Fibroblast of skin of right biceps (primary cell): ENCODE data around the gene SLC17A1.
"Not testable (repeated sequence)": the region's sequence is repeated elsewhere in the genome, so short reads cannot be mapped to it uniquely, and the experiment has no call there.

Experiments used
- DNase-seq: peaks from one replicate; pipeline ENCODE4 v3.0.0-alpha.2; 2013

SLC17A1 gene

GRCh38 chr6:25754535-25754934, 77.3 kb downstream of the SLC17A1 start, which contains the start of gene SLC17A4:
SLC17A4 (plus strand) TSS chr6:25754742; CDS start chr6:25761963, 7,221 bp downstream.
- no peak for DNase-seq

DNA sequence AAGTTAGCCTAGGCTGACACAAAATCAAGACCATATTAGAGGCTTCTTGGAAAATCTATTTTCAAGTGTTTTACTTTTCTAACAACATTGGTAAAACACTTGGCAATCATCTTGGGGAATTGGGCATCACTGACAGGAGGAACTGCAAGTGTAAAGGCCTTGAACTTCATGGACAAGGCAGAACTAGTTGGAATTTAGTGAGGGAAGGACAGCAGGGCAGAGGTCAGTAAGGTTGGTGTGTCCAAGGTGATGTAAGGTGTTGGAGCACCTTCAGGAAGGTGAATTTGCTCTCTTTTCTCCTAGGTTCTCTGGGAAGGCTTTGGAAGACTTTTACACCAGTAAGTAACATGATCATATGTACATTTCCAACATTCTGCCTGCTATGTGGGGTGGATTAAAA, 78.8 kb downstream of the SLC17A1 start:
- no peak for DNase-seq

DNA sequence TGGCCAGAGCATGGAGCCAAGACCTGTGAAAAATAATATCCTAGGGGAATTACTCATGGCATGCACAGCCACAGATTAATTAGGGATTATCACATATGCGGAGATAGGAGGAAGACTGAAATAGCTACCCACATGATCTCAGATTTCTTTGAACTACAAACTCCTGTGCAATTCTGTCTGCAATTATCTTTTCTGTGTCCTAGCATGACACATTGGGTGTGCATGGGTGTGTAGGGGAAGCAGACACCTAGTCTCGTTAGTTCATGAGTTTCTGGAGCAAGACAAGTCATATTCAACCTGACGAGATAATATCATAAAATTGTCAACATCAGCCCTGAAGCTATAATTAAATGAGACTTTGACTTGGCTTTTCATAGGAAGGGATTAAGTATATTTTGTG, 80.9 kb downstream of the SLC17A1 start:
- no peak for DNase-seq

DNA sequence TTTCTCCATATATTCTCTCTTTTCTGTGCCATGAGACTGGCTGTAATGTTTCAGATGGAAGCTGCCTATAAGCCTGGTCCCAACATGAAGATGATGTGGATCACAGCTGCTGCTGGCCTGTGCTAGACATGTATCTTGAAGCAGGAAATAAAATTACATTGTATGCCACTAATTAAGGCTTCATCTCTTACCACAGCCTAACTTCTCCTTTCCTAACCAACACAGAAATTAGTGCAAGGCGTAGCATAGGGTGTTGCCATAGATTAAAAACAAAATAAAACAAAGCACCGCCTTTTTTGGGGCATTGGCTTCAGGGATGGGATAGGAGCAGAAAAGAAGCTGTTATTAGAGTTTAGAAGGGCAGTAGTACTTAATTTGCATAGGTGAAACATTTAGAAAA, 82.0 kb downstream of the SLC17A1 start:
- no peak for DNase-seq

DNA sequence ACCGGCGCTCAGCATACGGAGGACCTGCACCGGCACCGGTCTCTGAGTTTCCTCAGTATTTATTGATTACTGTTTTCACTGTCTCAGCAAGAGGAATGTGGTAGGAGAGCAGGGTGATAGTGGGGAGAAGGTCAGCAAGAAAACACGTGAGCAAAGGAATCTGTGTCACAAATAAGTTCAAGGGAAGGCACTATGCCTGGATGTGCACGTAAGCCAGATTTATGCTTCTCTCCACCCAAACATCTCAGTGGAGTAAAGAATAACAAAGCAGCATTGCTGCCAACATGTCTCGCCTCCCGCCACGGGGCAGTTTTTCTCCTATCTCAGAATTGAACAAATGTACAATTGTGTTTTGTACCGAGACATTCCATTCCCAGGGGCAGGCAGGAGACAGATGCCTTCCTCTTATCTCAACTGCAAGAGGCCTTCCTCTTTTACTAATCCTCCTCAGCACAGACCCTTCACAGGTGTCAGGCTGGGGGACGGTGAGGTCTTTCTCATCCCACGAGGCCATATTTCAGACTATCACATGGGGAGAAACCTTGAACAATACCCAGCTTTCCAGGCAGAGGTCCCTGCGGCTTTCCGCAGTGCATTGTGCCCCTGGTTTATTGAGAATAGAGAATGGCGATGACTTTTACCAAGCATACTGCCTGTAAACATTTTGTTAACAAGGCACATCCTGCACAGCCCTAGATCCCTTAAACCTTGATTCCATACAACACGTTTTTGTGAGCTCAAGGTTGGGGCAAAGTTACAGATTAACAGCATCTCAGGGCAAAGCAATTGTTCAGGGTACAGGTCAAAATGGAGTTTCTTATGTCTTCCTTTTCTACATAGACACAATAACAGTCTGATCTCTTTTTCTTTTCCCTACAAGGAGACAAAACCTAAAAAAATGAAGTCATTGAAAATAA, 83.0 kb downstream of the SLC17A1 start:
- DNase-seq = not testable (repeated sequence)

DNA sequence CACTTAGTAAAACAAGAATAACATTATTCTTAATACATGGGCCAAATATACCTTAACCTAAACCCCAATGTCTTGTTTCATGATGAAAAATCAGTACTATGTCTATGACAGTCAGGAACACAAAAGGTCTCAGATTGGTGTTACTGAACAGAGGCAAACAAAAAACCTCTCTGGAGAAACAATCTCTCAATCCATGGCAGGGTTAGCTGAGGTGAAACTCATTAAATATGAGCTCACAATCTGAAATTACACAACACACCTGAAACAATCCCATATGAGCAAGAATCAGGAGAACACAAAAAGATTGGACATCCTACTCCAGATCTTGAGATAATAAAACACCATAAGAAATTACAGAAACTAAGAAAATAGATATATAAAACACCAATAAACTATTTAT, 83.8 kb downstream of the SLC17A1 start:
- DNase-seq = no peak

GRCh38 chr6:25747477-25747876, 84.4 kb downstream of the SLC17A1 start:
- DNase-seq = no peak

DNA sequence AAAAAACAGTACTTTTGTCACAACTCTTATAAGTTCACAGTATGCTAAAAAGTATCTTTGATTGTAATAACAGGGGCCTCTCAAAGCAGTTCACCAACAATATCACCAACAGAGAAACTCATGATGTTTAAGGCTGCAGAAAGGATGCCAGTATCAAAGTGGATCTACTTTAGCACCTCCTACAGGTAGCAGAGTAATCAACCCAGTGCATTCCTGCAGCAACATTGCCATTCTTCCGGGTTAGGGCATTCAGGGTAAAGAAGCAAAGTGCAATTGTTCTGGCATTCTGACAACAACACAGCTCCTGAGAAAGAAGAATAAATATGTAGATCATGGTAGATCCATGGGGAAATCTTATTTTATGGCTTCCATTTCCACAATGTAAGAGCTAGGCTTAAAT, 84.9 kb downstream of the SLC17A1 start:
- no peak for DNase-seq

DNA sequence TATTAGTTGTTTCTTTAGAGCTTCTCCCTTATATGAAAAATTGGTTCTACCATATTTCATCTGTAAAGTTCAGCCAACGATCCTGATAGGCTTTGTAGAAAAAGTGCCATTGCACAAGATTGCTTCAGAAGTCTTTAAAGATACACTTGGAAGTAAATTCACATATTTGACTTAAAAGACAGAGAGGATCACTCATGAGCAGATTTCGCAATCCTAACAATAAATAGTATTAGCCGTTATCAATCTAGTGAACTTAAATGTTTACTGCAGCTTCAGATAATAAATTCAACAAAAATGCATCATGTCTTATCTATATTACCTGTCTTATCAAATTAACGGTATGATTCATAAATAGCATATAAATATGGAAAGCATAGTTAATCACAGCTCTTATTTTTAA, 86.0 kb downstream of the SLC17A1 start:
- DNase-seq = no peak

GRCh38 chr6:25743868-25744267, 88.0 kb downstream of the SLC17A1 start:
- no peak for DNase-seq

GRCh38 chr6:25735261-25735660, 96.6 kb downstream of the SLC17A1 start:
- no peak for DNase-seq
